CD4-positive, alpha-beta T cell treated with Interferon gamma for 1 hour (primary cell): ENCODE data around the gene CHPF2.

Experiments
- DNase-seq: peaks from one replicate; pipeline ENCODE4 v3.0.0-alpha.2; 2020

The CHPF2 gene

GRCh38 chr7:151246851-151247580 lies 14.7 kb downstream of the CHPF2 start:
- no peak for DNase-seq

DNA sequence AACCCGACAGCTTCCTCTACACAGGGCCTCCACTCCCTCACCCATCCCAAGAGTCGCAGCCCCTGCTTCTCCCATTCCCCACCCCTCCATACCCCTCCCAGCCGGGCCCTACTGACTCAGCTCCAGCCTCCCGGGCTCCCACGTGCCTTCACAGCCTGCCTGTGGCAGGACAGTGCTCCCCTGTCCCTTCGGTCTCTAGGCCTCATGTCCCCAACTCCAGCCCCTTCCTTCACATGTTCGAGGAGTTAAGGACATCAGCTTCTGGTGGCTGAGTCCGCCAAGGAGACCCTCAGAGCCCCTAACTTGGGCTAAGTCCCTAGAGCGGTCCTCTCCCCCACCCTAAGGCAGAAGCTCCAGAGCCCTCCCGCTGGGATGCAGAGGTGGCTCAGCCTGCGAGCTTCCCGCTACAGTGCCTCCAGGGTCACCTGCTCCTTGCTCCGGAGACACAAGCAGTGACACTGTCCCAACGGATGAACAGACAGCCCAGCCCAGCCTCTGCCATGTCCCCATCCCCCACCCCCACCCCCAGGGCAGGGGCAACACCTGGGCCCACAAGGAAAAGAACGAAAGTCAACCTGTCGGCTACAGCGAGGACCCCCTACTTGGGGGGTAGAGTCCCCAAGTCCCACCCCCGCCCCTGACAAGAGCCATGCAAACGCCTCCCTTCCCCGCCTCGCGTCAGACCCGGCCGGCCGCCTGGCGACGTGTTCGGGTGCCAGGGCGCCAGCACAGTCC lies 15.5 kb downstream of the CHPF2 start:
- DNase-seq = no peak

GRCh38 chr7:151248346-151249033 lies 16.2 kb downstream of the CHPF2 start, which contains the start of gene SMARCD3:
TSS of gene SMARCD3 (minus strand) at chr7:151248694. CDS start at chr7:151248562, 132 bp downstream.
- DNase-seq = no peak

DNA sequence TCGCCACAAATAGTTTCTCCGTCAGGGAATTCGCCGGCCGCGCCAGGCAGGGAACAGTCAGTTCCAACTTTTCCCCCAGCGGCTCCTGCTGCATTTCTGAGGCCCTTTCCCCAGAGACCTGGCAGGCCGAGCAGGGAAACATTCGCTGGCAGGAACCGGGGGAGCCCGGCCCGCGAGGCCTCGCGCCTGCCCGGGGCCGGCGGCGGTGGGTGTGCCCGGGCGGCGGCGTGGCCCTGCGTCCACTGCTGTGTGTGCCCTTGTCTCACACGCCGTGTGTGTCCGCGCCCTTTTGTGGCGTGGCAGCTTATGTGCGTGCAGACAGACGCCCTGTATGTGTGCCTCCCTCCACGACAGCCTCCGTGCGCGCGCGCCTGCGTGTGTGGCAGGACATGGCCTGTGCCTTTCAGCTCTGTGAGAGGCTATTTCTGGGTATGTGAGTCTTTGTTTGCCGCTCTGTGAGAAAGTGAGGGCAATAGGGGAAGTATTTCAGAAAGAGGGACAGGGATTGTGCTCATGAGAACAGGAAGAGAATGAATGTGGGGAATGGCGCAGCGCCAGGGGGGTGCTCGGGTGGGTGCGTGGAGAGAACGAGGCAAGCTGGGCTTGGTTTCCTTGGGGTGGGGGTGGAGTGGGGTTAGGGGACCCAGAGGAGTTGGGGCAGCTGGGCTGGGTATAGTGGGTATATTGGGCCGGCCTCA lies 16.9 kb downstream of the CHPF2 start:
- DNase-seq = peak; percentile 28

GRCh38 chr7:151249732-151250072 lies 17.4 kb downstream of the CHPF2 start:
- no peak for DNase-seq

GRCh38 chr7:151250181-151251132 lies 18.2 kb downstream of the CHPF2 start:
- DNase-seq = no peak

- DNase-seq = no peak
These were observed 19.0 kb downstream of the CHPF2 start for GRCh38 chr7:151251328-151251688.

- DNase-seq = no peak
These were observed 19.6 kb downstream of the CHPF2 start for GRCh38 chr7:151251689-151252560.

GRCh38 chr7:151252561-151252835 lies 20.2 kb downstream of the CHPF2 start:
- DNase-seq = no peak

- no peak for DNase-seq
These were observed 20.9 kb downstream of the CHPF2 start for GRCh38 chr7:151252961-151253711.

GRCh38 chr7:151254316-151254715 lies 22.0 kb downstream of the CHPF2 start:
- no peak for DNase-seq

- no peak for DNase-seq
These were observed 22.6 kb downstream of the CHPF2 start for GRCh38 chr7:151254851-151255250.

GRCh38 chr7:151255390-151255789 lies 23.1 kb downstream of the CHPF2 start:
- DNase-seq = no peak

- DNase-seq = no peak
These were observed 24.2 kb downstream of the CHPF2 start for GRCh38 chr7:151256410-151257045.

GRCh38 chr7:151257990-151258389 lies 25.7 kb downstream of the CHPF2 start:
- no peak for DNase-seq

DNA sequence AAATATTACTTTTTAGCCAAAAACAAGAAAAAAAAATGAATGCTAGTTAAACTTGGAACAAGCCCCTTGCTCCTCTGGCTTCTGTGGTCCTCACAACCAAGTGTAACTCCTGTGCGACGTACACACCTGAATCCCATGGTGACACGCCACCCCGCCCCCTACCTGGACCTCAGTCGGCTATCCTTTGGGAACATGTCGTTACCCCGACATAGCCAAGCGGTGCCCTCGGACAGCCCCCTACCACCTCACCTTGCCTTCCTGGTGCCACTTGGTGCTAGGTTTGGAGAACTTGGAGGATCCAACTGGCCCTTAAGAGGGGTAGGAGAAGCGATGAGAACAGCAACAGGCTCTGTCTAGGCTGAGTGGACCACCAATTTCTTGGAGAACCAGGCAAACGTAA lies 28.2 kb downstream of the CHPF2 start:
- no peak for DNase-seq

DNA sequence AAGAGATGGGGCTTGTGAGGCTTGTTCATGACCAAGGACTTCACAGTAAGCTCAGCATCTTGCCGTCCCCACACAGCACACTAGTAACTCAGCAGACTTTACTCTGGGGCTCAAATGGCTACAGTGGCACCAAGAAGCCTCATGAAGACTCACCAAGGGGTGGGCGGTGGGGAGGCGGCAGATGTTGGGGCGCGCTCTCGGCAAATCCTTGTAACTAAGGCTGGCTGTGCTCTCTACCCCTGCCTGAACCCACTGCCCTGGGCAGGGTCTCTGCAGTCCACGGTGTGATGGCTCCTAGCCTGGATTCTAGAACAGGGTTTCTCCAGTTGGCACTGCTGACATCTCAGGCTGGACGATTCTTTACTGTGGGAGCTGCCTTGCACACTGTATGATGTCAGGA lies 28.6 kb downstream of the CHPF2 start:
- no peak for DNase-seq

GRCh38 chr7:151261529-151261928 lies 29.2 kb downstream of the CHPF2 start:
- DNase-seq = no peak

GRCh38 chr7:151264615-151265014 lies 32.3 kb downstream of the CHPF2 start:
- DNase-seq = no peak

- DNase-seq = no peak
These were observed 33.2 kb downstream of the CHPF2 start for GRCh38 chr7:151265351-151265931.
